IPS-11a (cell line): ENCODE results near the gene HCLS1.
"Not testable (repeated sequence)": the region's sequence is repeated elsewhere in the genome, so short reads cannot be mapped to it uniquely, and the experiment has no call there.

Source experiments
- H3K4me3 ChIP-seq: one replicate; pipeline ENCODE4 v1.5.1; 2013; ENCODE audit warnings: low read depth, low read length, control low read depth

HCLS1 gene

GRCh38 chr3:121660356-121661171 lies at the start of gene HCLS1:
HCLS1 (minus strand) TSS chr3:121660903; CDS start chr3:121658347, 2,556 bp downstream.
- no peak within 1 kb of the TSS for H3K4me3 ChIP-seq

GRCh38 chr3:121710347-121710746 lies 49.6 kb upstream of the HCLS1 start:
- H3K4me3 ChIP-seq = no peak overlapping the region

- no peak overlapping the region for H3K4me3 ChIP-seq
Observed at GRCh38 chr3:121707531-121708273, 47.0 kb upstream of the HCLS1 start.

GRCh38 chr3:121705541-121705940 lies 44.8 kb upstream of the HCLS1 start:
- H3K4me3 ChIP-seq = no peak overlapping the region

GRCh38 chr3:121703973-121704372 lies 43.3 kb upstream of the HCLS1 start:
- no peak overlapping the region for H3K4me3 ChIP-seq

GRCh38 chr3:121698901-121699300 lies 38.2 kb upstream of the HCLS1 start:
- H3K4me3 ChIP-seq = no peak overlapping the region

- H3K4me3 ChIP-seq = no peak overlapping the region
Observed at GRCh38 chr3:121698476-121698875, 37.8 kb upstream of the HCLS1 start.

- H3K4me3 ChIP-seq = no peak overlapping the region
Observed at GRCh38 chr3:121696186-121696585, 35.5 kb upstream of the HCLS1 start.

GRCh38 chr3:121692010-121692699 lies 31.5 kb upstream of the HCLS1 start:
- no peak overlapping the region for H3K4me3 ChIP-seq

- H3K4me3 ChIP-seq = no peak overlapping the region
Observed at GRCh38 chr3:121690777-121691405, 30.2 kb upstream of the HCLS1 start.

- not testable (repeated sequence) for H3K4me3 ChIP-seq
Observed at GRCh38 chr3:121688747-121689146, 28.0 kb upstream of the HCLS1 start.

GRCh38 chr3:121681792-121682191 lies 21.1 kb upstream of the HCLS1 start:
- no peak overlapping the region for H3K4me3 ChIP-seq

- H3K4me3 ChIP-seq = no peak overlapping the region
Observed at GRCh38 chr3:121677141-121677540, 16.4 kb upstream of the HCLS1 start.

- no peak overlapping the region for H3K4me3 ChIP-seq
Observed at GRCh38 chr3:121670676-121671075, 10.0 kb upstream of the HCLS1 start.

- H3K4me3 ChIP-seq = no peak overlapping the region
Observed at GRCh38 chr3:121667333-121667732, 6.6 kb upstream of the HCLS1 start.

GRCh38 chr3:121665488-121665887 lies 4.8 kb upstream of the HCLS1 start:
- no peak overlapping the region for H3K4me3 ChIP-seq

- H3K4me3 ChIP-seq = no peak overlapping the region
Observed at GRCh38 chr3:121663171-121663847, 2.6 kb upstream of the HCLS1 start.

- no peak overlapping the region for H3K4me3 ChIP-seq
Observed at GRCh38 chr3:121662742-121663141, 2.0 kb upstream of the HCLS1 start.

GRCh38 chr3:121661376-121661775 lies 673 bp upstream of the HCLS1 start:
- no peak overlapping the region for H3K4me3 ChIP-seq

GRCh38 chr3:121659586-121659985 lies 1.1 kb downstream of the HCLS1 start:
- H3K4me3 ChIP-seq = no peak overlapping the region
